Hematopoietic multipotent progenitor cell treated with erythropoietin and hydrocortisone succinate and interleukin-3 and kit ligand, for 6 days (in vitro differentiated cells): ENCODE measurements around the gene STOX1.
A peak's percentile ranks its signal among the peaks of the same experiment; 100 is the strongest.
"Not testable (repeated sequence)": the region's sequence is repeated elsewhere in the genome, so short reads cannot be mapped to it uniquely, and the experiment has no call there.

Source experiments
- DNase-seq: peaks from one replicate; pipeline ENCODE4 v3.0.0-alpha.2; 2015

Gene STOX1

GRCh38 chr10:68826764-68827591 is at the start of gene STOX1:
Gene STOX1 (plus strand): TSS chr10:68827531. CDS start chr10:68827624, 93 bp downstream.
- DNase-seq = peak; percentile 82

GRCh38 chr10:68781613-68782574 is 45.4 kb upstream of the STOX1 start:
- DNase-seq = no peak

GRCh38 chr10:68784476-68784875 is 42.9 kb upstream of the STOX1 start:
- no peak for DNase-seq

GRCh38 chr10:68787813-68788212 is 39.5 kb upstream of the STOX1 start:
- no peak for DNase-seq

- DNase-seq = no peak
Observed at GRCh38 chr10:68790476-68790875, 36.9 kb upstream of the STOX1 start.

- peak; percentile 23 for DNase-seq
Observed at GRCh38 chr10:68792115-68792514, 35.2 kb upstream of the STOX1 start.

- DNase-seq = no peak
Observed at GRCh38 chr10:68795886-68796532, 31.3 kb upstream of the STOX1 start.

- no peak for DNase-seq
Observed at GRCh38 chr10:68796605-68797004, 30.7 kb upstream of the STOX1 start.

GRCh38 chr10:68800211-68800610 is 27.1 kb upstream of the STOX1 start:
- no peak for DNase-seq

GRCh38 chr10:68804692-68805091 is 22.6 kb upstream of the STOX1 start:
- no peak for DNase-seq

- not testable (repeated sequence) for DNase-seq
Observed at GRCh38 chr10:68810830-68811229, 16.5 kb upstream of the STOX1 start.

- no peak for DNase-seq
Observed at GRCh38 chr10:68811314-68812009, 15.9 kb upstream of the STOX1 start.

- no peak for DNase-seq
Observed at GRCh38 chr10:68812420-68812819, 14.9 kb upstream of the STOX1 start.

- no peak for DNase-seq
Observed at GRCh38 chr10:68813559-68813958, 13.8 kb upstream of the STOX1 start.

- no peak for DNase-seq
Observed at GRCh38 chr10:68816796-68817412, 10.4 kb upstream of the STOX1 start.

- not testable (repeated sequence) for DNase-seq
Observed at GRCh38 chr10:68820359-68820758, 7.0 kb upstream of the STOX1 start.

- DNase-seq = not testable (repeated sequence)
Observed at GRCh38 chr10:68822626-68823025, 4.7 kb upstream of the STOX1 start.

- DNase-seq = not testable (repeated sequence)
Observed at GRCh38 chr10:68827592-68827959, 245 bp downstream of the STOX1 start.

GRCh38 chr10:68828083-68828601 is 811 bp downstream of the STOX1 start:
- peak; percentile 31 for DNase-seq

GRCh38 chr10:68828833-68829232 is 1.5 kb downstream of the STOX1 start:
- no peak for DNase-seq

GRCh38 chr10:68829521-68829920 is 2.2 kb downstream of the STOX1 start:
- DNase-seq = no peak

GRCh38 chr10:68829952-68830351 is 2.6 kb downstream of the STOX1 start:
- DNase-seq = no peak
